AG04449 (cell line): ENCODE measurements around the gene PSMA2.

Experiments used
- CTCF ChIA-PET: fragments of 350-600 bp; formaldehyde crosslinking; extraction: SDS; loops from one replicate; lab custom pipeline; 2021; ENCODE audit warnings: antibody characterized with exemption; lab: Yijun Ruan, JAX
- POLR2A ChIA-PET: fragments of 400-600, 350-600 bp; formaldehyde crosslinking; extraction: SDS; loops from one replicate; lab custom pipeline; 2020; ENCODE audit warnings: antibody characterized with exemption, inconsistent platforms; lab: Yijun Ruan, JAX
- DNase-seq: peaks from one replicate; pipeline ENCODE4 v3.0.0-alpha.2; 2010; ENCODE audit warnings: low read depth, low spot score
- H3K4me3 ChIP-seq: 2 replicates; pipeline ENCODE4 v1.5.1; 2011; ENCODE audit warnings: low read depth, mild to moderate bottlenecking, control low read depth, low read length
- TF ChIP-seq, protein P1 (sequence below): IDR thresholded peaks from one replicate; pipeline ENCODE4 v1.5.1; 2011; ENCODE audit warnings: mild to moderate bottlenecking, moderate library complexity, low read length, control low read depth, inconsistent platforms; ENCODE audit not compliant: insufficient read depth; ENCODE audit errors: missing control alignments

The PSMA2 gene

DNA sequence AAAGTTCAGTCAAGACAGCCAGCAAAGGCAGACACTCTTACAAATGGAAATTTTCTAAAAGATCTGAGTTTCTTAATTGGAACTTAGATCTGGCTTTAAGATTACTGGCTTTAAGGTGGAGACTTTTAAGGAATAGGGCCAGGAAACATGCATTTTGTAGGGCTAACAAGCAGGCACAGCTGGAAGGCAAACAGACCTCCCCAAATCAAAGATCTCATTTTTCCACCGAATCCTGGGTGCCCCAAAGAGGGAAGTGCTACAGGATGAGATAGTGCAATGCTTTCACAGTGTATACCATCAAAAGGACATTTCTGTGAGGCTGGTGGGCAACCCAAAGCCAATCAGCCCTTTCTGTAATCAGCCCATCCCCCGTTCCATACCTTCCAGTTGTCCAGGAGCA, 27.6 kb upstream of the PSMA2 start:
- DNase-seq: no peak
- ChIA-PET CTCF (interaction anchor here (0.9 to 7.7 kb wide), 2 partner anchors 8 to 17 kb away, joined by 3 to 54 read pairs; no protein-coding TSS in a partner anchor), POLR2A (no interaction called here)
- TF ChIP-seq, protein P1, sequence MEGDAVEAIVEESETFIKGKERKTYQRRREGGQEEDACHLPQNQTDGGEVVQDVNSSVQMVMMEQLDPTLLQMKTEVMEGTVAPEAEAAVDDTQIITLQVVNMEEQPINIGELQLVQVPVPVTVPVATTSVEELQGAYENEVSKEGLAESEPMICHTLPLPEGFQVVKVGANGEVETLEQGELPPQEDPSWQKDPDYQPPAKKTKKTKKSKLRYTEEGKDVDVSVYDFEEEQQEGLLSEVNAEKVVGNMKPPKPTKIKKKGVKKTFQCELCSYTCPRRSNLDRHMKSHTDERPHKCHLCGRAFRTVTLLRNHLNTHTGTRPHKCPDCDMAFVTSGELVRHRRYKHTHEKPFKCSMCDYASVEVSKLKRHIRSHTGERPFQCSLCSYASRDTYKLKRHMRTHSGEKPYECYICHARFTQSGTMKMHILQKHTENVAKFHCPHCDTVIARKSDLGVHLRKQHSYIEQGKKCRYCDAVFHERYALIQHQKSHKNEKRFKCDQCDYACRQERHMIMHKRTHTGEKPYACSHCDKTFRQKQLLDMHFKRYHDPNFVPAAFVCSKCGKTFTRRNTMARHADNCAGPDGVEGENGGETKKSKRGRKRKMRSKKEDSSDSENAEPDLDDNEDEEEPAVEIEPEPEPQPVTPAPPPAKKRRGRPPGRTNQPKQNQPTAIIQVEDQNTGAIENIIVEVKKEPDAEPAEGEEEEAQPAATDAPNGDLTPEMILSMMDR: no peak
- no peak overlapping the region for H3K4me3 ChIP-seq

DNA sequence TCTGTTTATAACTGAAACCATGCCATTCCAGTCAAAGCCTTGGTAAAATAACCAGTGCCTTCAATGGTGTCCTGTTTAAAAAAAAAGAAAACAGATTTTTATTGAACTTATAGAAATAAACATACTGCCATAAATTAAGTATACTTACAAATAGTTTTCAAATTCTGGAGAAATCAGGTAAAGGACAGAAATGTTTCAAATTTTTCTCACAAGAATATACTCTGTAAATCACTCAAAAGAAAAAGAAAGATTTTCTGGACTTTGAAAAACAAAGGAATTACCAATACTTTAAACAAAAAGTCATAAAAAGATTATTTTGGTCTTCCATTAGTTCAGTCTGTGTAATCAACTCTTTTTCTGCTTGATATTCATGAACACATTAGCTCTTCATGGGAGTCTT, 24.1 kb upstream of the PSMA2 start:
- ChIA-PET POLR2A (no interaction called here), CTCF (interaction anchor here (1.0 to 2.3 kb wide), 2 partner anchors 15 to 306 kb away, joined by 4 to 10 read pairs; no protein-coding TSS in a partner anchor)
- DNase-seq: no peak
- no peak overlapping the region for H3K4me3 ChIP-seq
- TF ChIP-seq, protein P1: no peak

DNA sequence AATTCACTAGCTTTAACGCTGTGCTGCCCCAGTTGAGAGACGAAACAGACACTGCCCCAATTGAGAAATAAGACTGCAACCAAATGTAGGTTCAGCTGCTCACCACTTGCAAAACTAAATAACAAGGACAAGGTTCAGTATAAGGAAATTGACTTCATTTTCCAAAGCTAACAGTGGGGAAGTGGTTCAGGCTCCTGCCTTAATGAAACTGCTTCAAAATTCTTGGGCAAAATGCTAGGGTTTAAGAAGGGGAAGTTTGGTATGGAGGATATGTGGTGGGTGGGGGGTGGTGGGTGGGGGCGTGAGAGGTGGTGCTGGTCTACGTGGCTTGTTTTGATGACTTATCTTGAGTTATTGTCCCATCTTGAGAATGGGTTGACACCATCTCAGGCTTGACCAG, 22.0 kb upstream of the PSMA2 start:
- no peak for DNase-seq
- no peak overlapping the region for H3K4me3 ChIP-seq
- POLR2A ChIA-PET: no interaction called here
- CTCF ChIA-PET: interaction anchor here (1.2 to 1.4 kb wide), 2 partner anchors 10 to 12 kb away, joined by 3 to 6 read pairs; no protein-coding TSS in a partner anchor
- TF ChIP-seq, protein P1: no peak

DNA sequence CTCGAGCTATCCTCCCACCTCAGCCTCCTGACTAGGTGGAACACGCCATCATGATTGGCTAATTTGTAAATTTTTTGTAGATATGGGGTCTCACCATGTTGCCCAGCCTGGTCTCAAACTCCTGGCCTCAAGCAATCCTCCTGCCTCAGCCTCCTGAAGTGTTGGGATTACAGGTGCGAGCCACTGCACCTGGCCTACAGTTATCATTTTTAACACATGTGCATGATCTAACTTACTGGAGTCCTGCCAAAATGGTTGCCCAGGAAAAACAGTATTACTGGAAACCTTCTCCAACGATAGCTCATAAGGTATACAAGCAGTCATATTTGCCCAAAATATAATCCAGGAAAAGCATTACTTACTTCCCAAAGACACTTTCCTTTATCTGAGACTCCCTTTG, 20.4 kb upstream of the PSMA2 start:
- TF ChIP-seq, protein P1: no peak
- H3K4me3 ChIP-seq: no peak overlapping the region
- ChIA-PET CTCF (interaction anchor here (1.2 kb wide), 1 partner anchor 11 kb away, joined by 3 read pairs; no protein-coding TSS in a partner anchor), POLR2A (no interaction called here)
- no peak for DNase-seq

DNA sequence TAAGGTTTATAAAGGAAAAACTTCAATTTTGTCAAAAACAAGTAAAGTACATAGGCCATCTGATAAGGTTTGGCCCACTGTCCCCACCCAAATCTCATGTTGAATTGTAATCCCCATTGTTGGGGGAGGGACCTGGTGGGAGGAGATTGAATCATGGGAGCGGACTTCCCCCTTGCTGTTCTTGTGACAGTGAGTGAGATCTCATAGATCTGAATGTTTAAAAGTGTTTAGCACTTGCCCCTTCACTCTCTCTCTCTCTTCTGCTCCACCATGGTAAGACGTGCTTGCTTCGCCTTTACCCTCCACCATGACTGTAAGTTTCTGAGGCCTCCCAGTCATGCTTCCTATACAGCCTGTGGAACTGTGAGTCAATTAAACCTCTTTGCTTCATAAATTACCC, 18.4 kb upstream of the PSMA2 start:
- TF ChIP-seq, protein P1: no peak
- ChIA-PET POLR2A (interaction anchor here (0.6 kb wide), 1 partner anchor 333 kb away, joined by 3 read pairs; no protein-coding TSS in a partner anchor), CTCF (interaction anchor here (0.9 to 2.6 kb wide), 4 partner anchors 9 to 490 kb away, joined by 3 to 12 read pairs (median 4); no protein-coding TSS in a partner anchor)
- DNase-seq: no peak
- H3K4me3 ChIP-seq: no peak overlapping the region

DNA sequence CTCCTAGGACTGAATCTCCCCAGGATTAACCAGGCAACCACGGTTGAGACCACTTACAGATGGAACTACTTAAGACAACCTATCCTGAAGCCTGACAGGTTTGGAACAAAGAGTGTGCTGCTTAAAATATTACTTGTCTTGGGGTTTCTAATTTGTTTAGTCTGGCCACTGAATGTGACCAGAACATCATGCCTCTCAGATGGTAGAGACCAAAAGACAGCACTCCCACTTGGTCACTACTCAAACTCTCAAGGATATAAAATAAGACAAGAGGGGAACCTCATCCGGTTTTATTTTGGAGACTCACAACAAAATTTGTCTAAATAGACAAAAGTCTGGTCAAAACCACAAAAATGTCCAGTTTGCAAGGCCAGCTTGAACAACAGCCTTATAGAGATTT, 15.5 kb upstream of the PSMA2 start:
- POLR2A ChIA-PET: no interaction called here
- CTCF ChIA-PET: interaction anchor here (8.2 kb wide), 1 partner anchor 313 kb away, joined by 162 read pairs; no protein-coding TSS in a partner anchor
- no peak for DNase-seq
- TF ChIP-seq, protein P1: no peak
- no peak overlapping the region for H3K4me3 ChIP-seq
